Kidney (tissue), 14 donors: ENCODE results near the gene CPEB3. TPM values are rescaled to one million over a fixed set of nuclear protein-coding genes. Genes with fewer than 3 reads are reported as not detected.

Experiments used
- DNase-seq, 5 donors: peaks; one replicate each; pipeline ENCODE4 v3.0.0-alpha.2; 2013 to 2020
- FAIRE-seq: peaks from 2 replicates; lab custom pipeline; 2012; peaks lifted over from hg19 to GRCh38; lab: Jason Lieb, UNC
- H3K27ac ChIP-seq, 2 donors: one replicate each; pipeline ENCODE4 v1.7.0; 2013; ENCODE audit warnings: low read depth in 2 of 2, low read length in 2 of 2, inconsistent platforms in 1 of 2
- H3K27me3 ChIP-seq: one replicate; pipeline ENCODE4 v1.7.1; 2013; ENCODE audit warnings: low read length, inconsistent platforms; ENCODE audit not compliant: control insufficient read depth, insufficient read depth
- H3K36me3 ChIP-seq, 3 donors: one replicate each; pipeline versions ENCODE4 v1.7.0 to v1.7.1; 2013; ENCODE audit warnings: low read length in 3 of 3, control low read depth in 1 of 3, inconsistent platforms in 1 of 3; ENCODE audit not compliant: insufficient read depth in 3 of 3, control insufficient read depth in 2 of 3
- H3K4me1 ChIP-seq, 3 donors: one replicate each; pipeline versions ENCODE4 v1.7.0 to v1.7.1; 2013; ENCODE audit warnings: low read length in 3 of 3, inconsistent platforms in 1 of 3, low read depth in 1 of 3; ENCODE audit not compliant: control insufficient read depth in 2 of 3, insufficient read depth in 2 of 3
- H3K4me3 ChIP-seq, 3 donors: one replicate each; pipeline versions ENCODE4 v1.7.0 to v1.8.1; 2013; ENCODE audit warnings: low read length in 3 of 3, control low read depth in 1 of 3, inconsistent platforms in 1 of 3
- H3K9ac ChIP-seq, 3 donors: one replicate each; pipeline versions ENCODE4 v1.7.0 to v1.7.1; 2013; ENCODE audit warnings: low read length in 3 of 3, control low read depth in 1 of 3, inconsistent platforms in 1 of 3
- H3K9me3 ChIP-seq, 3 donors: one replicate each; pipeline versions ENCODE4 v1.7.0 to v1.7.1; 2013; ENCODE audit warnings: low read length in 3 of 3, control low read depth in 1 of 3, inconsistent platforms in 1 of 3; ENCODE audit not compliant: control insufficient read depth in 2 of 3, insufficient read depth in 1 of 3
- CTCF ChIP-seq: IDR thresholded peaks from 3 replicates; pipeline ENCODE4 v1.5.1; 2012; ENCODE audit warnings: mild to moderate bottlenecking, moderate library complexity, borderline replicate concordance; ENCODE audit not compliant: insufficient read depth; ENCODE audit errors: extremely low read depth
- intact Hi-C: fragments of 100-400 bp; cut with DNase I; formaldehyde crosslinking; loops from one replicate; pipeline ENCODE4 v1.11.1; 2022
- polyA plus RNA-seq: library from polyadenylated mRNA; stranded (reverse); fragments of 350-450 nt; fragmentation: Illumina TruSeq; extraction: RNeasy Lipid Tissue Mini Kit (QIAGEN cat#74804); gene quantifications from one replicate; pipeline ENCODE4 v1.2.3, GENCODE V29; 2014; ENCODE audit warnings: low read depth, low replicate concordance; ENCODE audit not compliant: insufficient read depth
- total RNA-seq: library from RNA; stranded (reverse); fragmentation: NEBNext Ultra II Directional; extraction: Animal tissue kit (Norgen Biotek cat#: 25700); gene quantifications from one replicate; pipeline ENCODE4 v1.2.1, GENCODE V29; 2021
- donor health status: control.
- donor health status: control.
- donor health status: control.
- donor health status: control.
- donor health status: control.
- donor health status: DM: yes; HTN: yes; CAD: no.
- donor health status: Normal renal cell carcinoma (clear cell type).

Gene CPEB3
- total and polyA plus RNA-seq, 2 donors from 2014 or later = 2.3 to 7.4 TPM

- Histone ChIP-seq H3K4me3 (no peak overlapping the region), H3K4me1 (no peaks in the 10 kb centered on the region), H3K9ac (no peak overlapping the region), H3K27me3 (no peaks in the 10 kb centered on the region), H3K27ac (no peak overlapping the region), H3K36me3 (no peaks in the 10 kb centered on the region), H3K9me3 (no peaks in the 10 kb centered on the region)
- no peak for TF ChIP-seq CTCF
- FAIRE-seq = no peak
- intact Hi-C loops = no loop called here
- no peak for DNase-seq
These were observed 27.5 kb downstream of the CPEB3 start for GRCh38 chr10:92263396-92263795.

- no peak for TF ChIP-seq CTCF
- no peak for DNase-seq
- Histone ChIP-seq H3K9me3 (no peaks in the 10 kb centered on the region), H3K4me1 (no peaks in the 10 kb centered on the region), H3K36me3 (no peaks in the 10 kb centered on the region), H3K27me3 (no peaks in the 10 kb centered on the region), H3K9ac (no peak overlapping the region), H3K27ac (no peak overlapping the region), H3K4me3 (no peak overlapping the region)
- FAIRE-seq = no peak
- intact Hi-C loops = no loop called here
These were observed 42.3 kb downstream of the CPEB3 start for GRCh38 chr10:92248566-92248965.

- Histone ChIP-seq H3K27me3 (no peaks in the 10 kb centered on the region), H3K36me3 (no peaks in the 10 kb centered on the region), H3K4me3 (no peak overlapping the region), H3K9ac (no peak overlapping the region), H3K4me1 (peaks cover 2 to 3% (median 3%) of the 10 kb centered on the region in 3 donors), H3K9me3 (no peaks in the 10 kb centered on the region), H3K27ac (no peak overlapping the region)
- FAIRE-seq (no peak), DNase-seq (no peak)
- no peak for TF ChIP-seq CTCF
- intact Hi-C loops = no loop called here
These were observed 46.1 kb downstream of the CPEB3 start for GRCh38 chr10:92244796-92245195.

- Histone ChIP-seq H3K27ac (no peak overlapping the region), H3K9me3 (no peaks in the 10 kb centered on the region), H3K36me3 (no peaks in the 10 kb centered on the region), H3K4me3 (peak overlapping the region; percentile 13 to 61 (median 45)), H3K4me1 (peaks cover 2 to 3% (median 3%) of the 10 kb centered on the region in 3 donors), H3K27me3 (no peaks in the 10 kb centered on the region), H3K9ac (peak overlapping the region; percentile 4 to 41 (median 39))
- FAIRE-seq = peak; percentile 82
- DNase-seq = peak in 4 of 5 donors; percentile 57 to 88 (median 78)
- intact Hi-C loops = no loop called here
- no peak for TF ChIP-seq CTCF
These were observed 47.8 kb downstream of the CPEB3 start for GRCh38 chr10:92242910-92243671.
